Transverse colon (tissue), 4 donors: ENCODE data around the gene HLA-DOA. TPM values are rescaled to one million over a fixed set of nuclear protein-coding genes. Genes with fewer than 3 reads are reported as not detected.

Experiments
- DNase-seq: peaks from one replicate; pipeline ENCODE4 v3.0.0-alpha.2; 2019
- H3K27ac ChIP-seq, 4 donors: fragments of 200-600 bp; sonication (generic); 2 replicates each; pipeline ENCODE4 v1.5.1; 2016 to 2018; ENCODE audit warnings: inconsistent platforms in 4 of 4
- H3K27me3 ChIP-seq: fragments of 200-600 bp; sonication (generic); 2 replicates; pipeline ENCODE4 v1.5.1; 2017; ENCODE audit warnings: inconsistent platforms
- H3K36me3 ChIP-seq, 4 donors: fragments of 200-600 bp; sonication (generic); 2 replicates each; pipeline ENCODE4 v1.5.1; 2017 to 2019; ENCODE audit warnings: inconsistent platforms in 4 of 4
- H3K4me1 ChIP-seq, 4 donors: fragments of 200-600 bp; sonication (generic); 2 replicates each; pipeline ENCODE4 v1.5.1; 2017 to 2020; ENCODE audit warnings: inconsistent platforms in 4 of 4
- H3K4me3 ChIP-seq, 4 donors: fragments of 200-600 bp; sonication (generic); 1 replicate in 1 of 4; 2 replicates in 3 of 4; pipeline versions ENCODE4 v1.5.1 to v1.6.1; 2017 to 2019; ENCODE audit warnings: inconsistent platforms in 4 of 4
- H3K9me3 ChIP-seq, 2 donors: fragments of 200-600 bp; sonication (generic); 2 replicates each; pipeline ENCODE4 v1.5.1; 2017 to 2019; ENCODE audit warnings: inconsistent platforms in 2 of 2
- EP300 ChIP-seq: sonication (generic); formaldehyde crosslinking; IDR thresholded peaks from one replicate; pipeline ENCODE4 v1.6.1; 2017; ENCODE audit warnings: antibody characterized with exemption, low read depth
- POLR2A ChIP-seq: fragments of 450-650 bp; IDR thresholded peaks from one replicate; pipeline ENCODE4 v1.6.1; 2016; ENCODE audit warnings: antibody characterized with exemption, mild to moderate bottlenecking, moderate library complexity
- POLR2AphosphoS5 ChIP-seq, 3 donors: sonication (generic); formaldehyde crosslinking; IDR thresholded peaks; one replicate each; pipeline ENCODE4 v1.6.1; 2016; ENCODE audit warnings: antibody characterized with exemption in 3 of 3
- WGBS, 2 donors: methylation state at CpG; one replicate each; pipeline ENCODE4 v1.1.5; 2018; ENCODE audit warnings: low coverage in 1 of 2; 5-methylcytosine and 5-hydroxymethylcytosine counted together
- in situ Hi-C, 4 donors: fragments of 200-750 bp; cut with MboI; loops; one replicate each; pipeline versions ENCODE4 v1.15.0 to v1.15.1; 2017; ENCODE audit warnings: low sequenced_read_pairs in 3 of 4, low pct_ligation_motif_present in 1 of 4, low pct_unique_long_range_greater_than_20kb in 1 of 4
- intact Hi-C: fragments of 100-400 bp; cut with DNase I; formaldehyde crosslinking; loops from one replicate; pipeline ENCODE4 v1.15.1; 2023; ENCODE audit warnings: low total_unique reads
- total RNA-seq, 4 donors: library from RNA; depleted of rRNA; stranded (reverse); fragments of >200 nt; gene quantifications; one replicate each; pipeline ENCODE4 v1.1.0, GENCODE V29; 2016
- TF ChIP-seq, protein P1 (sequence below), 5 experiments: fragments of 200-600 bp in 3 of 5; fragments of 450-650 bp in 2 of 5; sonication (generic) in 3 of 5; IDR thresholded peaks; 1 replicate in 2 of 5; 2 replicates in 3 of 5; pipeline ENCODE4 v1.5.1; 2016 to 2017; ENCODE audit warnings: antibody characterized with exemption in 5 of 5, inconsistent platforms in 3 of 5, mild to moderate bottlenecking in 2 of 5, moderate library complexity in 1 of 5

The HLA-DOA gene
- total RNA-seq, 4 donors from 2014 or later: 0.82 to 7.9 (median 2.6) TPM

DNA sequence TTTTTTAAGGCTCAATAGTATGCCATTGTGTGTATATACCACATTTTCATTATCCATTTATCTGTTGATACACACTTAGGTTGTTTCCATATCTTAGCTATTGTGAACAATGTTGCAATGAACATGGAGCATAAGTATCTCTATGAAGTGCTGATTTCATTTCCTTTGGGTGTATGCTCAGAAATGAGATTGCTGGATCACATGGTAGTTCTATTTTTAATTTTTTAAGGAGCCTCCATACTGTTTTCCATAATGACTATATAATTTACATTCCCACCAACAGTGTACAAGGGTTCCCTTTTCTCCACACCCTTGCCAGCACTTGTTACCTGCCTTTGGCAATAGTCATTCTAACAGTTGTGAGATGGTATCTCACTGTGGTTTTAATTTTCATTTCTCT is 15.1 kb upstream of the HLA-DOA start:
- in situ Hi-C loops: loop anchor here in 1 of 4 donors (25.0 kb wide), 1 partner anchor 213 kb away; no protein-coding TSS in a partner anchor
- no peak for TF ChIP-seq POLR2AphosphoS5 (IDR thresholded peaks at IDR 0.05)
- TF ChIP-seq EP300: no peak
- TF ChIP-seq, protein P1, sequence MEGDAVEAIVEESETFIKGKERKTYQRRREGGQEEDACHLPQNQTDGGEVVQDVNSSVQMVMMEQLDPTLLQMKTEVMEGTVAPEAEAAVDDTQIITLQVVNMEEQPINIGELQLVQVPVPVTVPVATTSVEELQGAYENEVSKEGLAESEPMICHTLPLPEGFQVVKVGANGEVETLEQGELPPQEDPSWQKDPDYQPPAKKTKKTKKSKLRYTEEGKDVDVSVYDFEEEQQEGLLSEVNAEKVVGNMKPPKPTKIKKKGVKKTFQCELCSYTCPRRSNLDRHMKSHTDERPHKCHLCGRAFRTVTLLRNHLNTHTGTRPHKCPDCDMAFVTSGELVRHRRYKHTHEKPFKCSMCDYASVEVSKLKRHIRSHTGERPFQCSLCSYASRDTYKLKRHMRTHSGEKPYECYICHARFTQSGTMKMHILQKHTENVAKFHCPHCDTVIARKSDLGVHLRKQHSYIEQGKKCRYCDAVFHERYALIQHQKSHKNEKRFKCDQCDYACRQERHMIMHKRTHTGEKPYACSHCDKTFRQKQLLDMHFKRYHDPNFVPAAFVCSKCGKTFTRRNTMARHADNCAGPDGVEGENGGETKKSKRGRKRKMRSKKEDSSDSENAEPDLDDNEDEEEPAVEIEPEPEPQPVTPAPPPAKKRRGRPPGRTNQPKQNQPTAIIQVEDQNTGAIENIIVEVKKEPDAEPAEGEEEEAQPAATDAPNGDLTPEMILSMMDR (IDR thresholded peaks at IDR 0.05): no peak
- no peak for TF ChIP-seq POLR2A
- Histone ChIP-seq H3K27me3 (peaks cover 3% of the 10 kb centered on the region), H3K4me3 (no peak overlapping the region), H3K36me3 (no peaks in the 10 kb centered on the region), H3K4me1 (peaks cover 0 to 8% (median 1%) of the 10 kb centered on the region in 4 donors), H3K27ac (no peak overlapping the region), H3K9me3 (no peaks in the 10 kb centered on the region)
- intact Hi-C loops: no loop called here
- DNase-seq: no peak

- intact Hi-C loops: no loop called here
- H3K27me3 ChIP-seq: peaks cover 3% of the 10 kb centered on the region
- 57 to 88% methylated on average over 1 to 3 of the region's 3 CpGs for WGBS, 2 donors
- in situ Hi-C loops: loop anchor here in 1 of 4 donors (25.0 kb wide), 1 partner anchor 214 kb away; no protein-coding TSS in a partner anchor
- peaks cover 0 to 18% (median 10%) of the 10 kb centered on the region in 4 donors for H3K4me1 ChIP-seq
- no peaks in the 10 kb centered on the region for H3K9me3 ChIP-seq
- no peaks in the 10 kb centered on the region for H3K36me3 ChIP-seq
- no peak for DNase-seq
- no peak overlapping the region for H3K4me3 ChIP-seq
- TF ChIP-seq, protein P1 (IDR thresholded peaks at IDR 0.05): no peak
- no peak for TF ChIP-seq EP300
- no peak for TF ChIP-seq POLR2AphosphoS5 (IDR thresholded peaks at IDR 0.05)
- TF ChIP-seq POLR2A: no peak
- no peak overlapping the region for H3K27ac ChIP-seq
These were observed 14.1 kb upstream of the HLA-DOA start for GRCh38 chr6:33023536-33023935.

- in situ Hi-C loops: loop anchor here in 1 of 4 donors (25.0 kb wide), 1 partner anchor 215 kb away; no protein-coding TSS in a partner anchor
- Histone ChIP-seq H3K36me3 (no peaks in the 10 kb centered on the region), H3K4me3 (no peak overlapping the region), H3K27me3 (peaks cover 3% of the 10 kb centered on the region), H3K4me1 (peaks cover 0 to 27% (median 12%) of the 10 kb centered on the region in 4 donors), H3K27ac (no peak overlapping the region), H3K9me3 (no peaks in the 10 kb centered on the region)
- intact Hi-C loops: no loop called here
- no peak for DNase-seq
- TF ChIP-seq POLR2A (no peak), EP300 (no peak), POLR2AphosphoS5 (IDR thresholded peaks at IDR 0.05) (no peak)
- TF ChIP-seq, protein P1 (IDR thresholded peaks at IDR 0.05): no peak
- 96% methylated on average over 9 of the region's 11 CpGs; no CpG with 5 or more reads in 1 of the 2 donors for WGBS, 2 donors
These were observed 12.5 kb upstream of the HLA-DOA start for GRCh38 chr6:33021917-33022316.

DNA sequence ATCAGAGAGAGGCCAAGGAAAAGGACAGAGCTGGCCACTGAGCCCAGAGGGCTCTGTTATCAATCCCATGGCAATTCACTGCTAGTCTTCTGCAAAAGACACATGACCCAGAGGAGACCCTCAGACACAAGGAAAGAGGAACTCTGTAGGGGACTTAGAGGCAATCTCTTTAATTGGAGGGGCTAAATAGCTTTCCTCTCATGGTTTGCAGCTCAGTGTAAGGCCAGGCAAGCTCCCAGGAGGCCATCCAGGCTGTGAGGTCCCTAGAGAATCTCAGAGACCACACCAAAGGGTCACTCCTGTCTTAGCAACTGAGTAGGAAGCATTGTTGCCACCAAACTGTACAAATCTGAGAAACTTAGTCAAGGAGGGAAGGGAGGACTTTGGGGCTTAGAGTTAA is 10.0 kb upstream of the HLA-DOA start:
- intact Hi-C loops: loop anchor here (10.0 kb wide), 1 partner anchor 225 kb away; no protein-coding TSS in a partner anchor
- no peak for TF ChIP-seq EP300
- TF ChIP-seq, protein P1 (IDR thresholded peaks at IDR 0.05): no peak
- TF ChIP-seq POLR2A: no peak
- no peak for TF ChIP-seq POLR2AphosphoS5 (IDR thresholded peaks at IDR 0.05)

More for the DNA sequence above, 10.0 kb upstream of the HLA-DOA start:
- no peak for DNase-seq
- H3K4me3 ChIP-seq: peak overlapping the region in 2 of 4 donors; percentile 11 to 32
- H3K36me3 ChIP-seq: no peaks in the 10 kb centered on the region
- H3K9me3 ChIP-seq: no peaks in the 10 kb centered on the region
- in situ Hi-C loops: loop anchor here (10.0 to 25.0 kb wide), 4 partner anchors 55 to 225 kb away; partner anchors contain the start of genes HLA-DPA1 (in 1 of the 4) and HLA-DPB1 (in 1 of the 4)
- H3K4me1 ChIP-seq: peaks cover 0 to 27% (median 12%) of the 10 kb centered on the region in 4 donors
- H3K27me3 ChIP-seq: peaks cover 4% of the 10 kb centered on the region
- peak overlapping the region; percentile 65 to 80 (median 70) for H3K27ac ChIP-seq
